HG03565 (cell line): ENCODE data around the gene NR2C1.

Source experiments
- ATAC-seq: cut with Tn5 transposase; IDR thresholded peaks from one replicate; pipeline ENCODE4 v1.9.1; 2021; ENCODE audit warnings: mild to moderate bottlenecking, moderate library complexity; ENCODE audit not compliant: unreplicated experiment

NR2C1 gene

GRCh38 chr12:94970560-94970959 is 102.9 kb downstream of the NR2C1 start:
- no peak for ATAC-seq
